Brain microvascular endothelial cell (primary cell): ENCODE measurements around the gene KCNMA1.
"Not testable (repeated sequence)": the region's sequence is repeated elsewhere in the genome, so short reads cannot be mapped to it uniquely, and the experiment has no call there.

Experiments used
- DNase-seq: peaks from one replicate; pipeline ENCODE4 v3.0.0-alpha.2; 2020
- H3K27ac ChIP-seq: fragments of 250-450 bp; sonication (Bioruptor Pico); 2 replicates; pipeline ENCODE4 v1.5.1; 2020; ENCODE audit warnings: mild to moderate bottlenecking, moderate library complexity
- H3K27me3 ChIP-seq: fragments of 250-450 bp; sonication (Bioruptor Pico); replicated peaks from 2 replicates; pipeline ENCODE4 v1.5.1; 2020; ENCODE audit warnings: mild to moderate bottlenecking
- H3K36me3 ChIP-seq: fragments of 250-450 bp; sonication (Bioruptor Pico); replicated peaks from 2 replicates; pipeline ENCODE4 v1.5.1; 2020; ENCODE audit warnings: mild to moderate bottlenecking
- H3K4me3 ChIP-seq: 2 replicates; pipeline ENCODE4 v1.5.1; 2011; ENCODE audit warnings: low read depth, mild to moderate bottlenecking, control low read depth, low read length, moderate library complexity
- CTCF ChIP-seq: IDR thresholded peaks from 2 replicates; pipeline ENCODE4 v1.5.1; 2011; ENCODE audit warnings: low read depth, mild to moderate bottlenecking, moderate library complexity, low read length, control low read depth, inconsistent platforms; ENCODE audit errors: missing control alignments
- in situ Hi-C: cut with HindIII; loops from 2 replicates; pipeline ENCODE4 v1.10.0; 2017; ENCODE audit warnings: low sequenced_read_pairs, low pct_ligation_motif_present

Gene KCNMA1

DNA sequence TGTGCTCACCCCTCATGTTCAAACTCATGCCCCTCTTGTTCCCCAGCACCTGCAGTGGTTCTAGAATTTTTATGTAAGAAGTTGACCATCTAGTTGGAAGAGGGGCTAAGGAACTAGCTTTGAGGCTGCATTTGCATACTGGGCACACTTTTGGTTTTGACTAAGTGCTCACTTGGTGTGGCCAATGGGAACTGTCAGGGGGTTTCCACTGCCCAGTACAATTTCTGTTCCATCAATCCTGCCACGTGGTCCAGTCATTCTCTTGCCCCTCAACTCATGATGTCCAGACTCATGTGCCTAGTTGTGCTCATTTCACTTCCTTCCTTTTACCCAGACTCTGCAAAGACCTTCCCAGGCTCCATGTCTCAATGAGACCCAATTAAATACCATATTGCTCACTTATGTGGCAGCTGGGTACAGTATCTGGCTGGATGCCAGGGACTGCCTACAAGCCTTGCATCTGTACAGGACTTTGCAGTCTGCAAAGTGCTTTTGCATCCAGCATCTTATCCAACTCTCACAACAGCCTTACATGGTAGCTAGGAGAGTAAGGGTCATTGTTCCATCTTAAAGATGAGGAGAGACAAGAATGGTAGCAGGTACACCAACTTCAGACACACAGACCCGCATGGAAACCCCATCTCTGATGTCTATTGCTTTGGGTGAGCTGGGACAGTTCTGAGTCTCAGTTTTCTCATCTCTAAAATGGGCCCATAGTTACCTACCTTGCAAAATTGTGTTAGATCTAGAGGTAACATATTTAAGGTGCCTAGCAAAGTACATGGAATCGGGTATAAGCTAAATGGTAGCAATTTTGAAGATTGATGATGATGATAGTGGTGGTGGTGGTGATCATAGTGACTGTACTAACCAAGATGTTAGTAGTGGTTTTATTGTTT lies 30.1 kb upstream of the KCNMA1 start:
- DNase-seq = no peak
- Histone ChIP-seq H3K27ac (no peak overlapping the region), H3K36me3 (no peaks in the 10 kb centered on the region), H3K27me3 (no peaks in the 10 kb centered on the region), H3K4me3 (no peak overlapping the region)
- in situ Hi-C loops = no loop called here
- TF ChIP-seq CTCF = no peak

DNA sequence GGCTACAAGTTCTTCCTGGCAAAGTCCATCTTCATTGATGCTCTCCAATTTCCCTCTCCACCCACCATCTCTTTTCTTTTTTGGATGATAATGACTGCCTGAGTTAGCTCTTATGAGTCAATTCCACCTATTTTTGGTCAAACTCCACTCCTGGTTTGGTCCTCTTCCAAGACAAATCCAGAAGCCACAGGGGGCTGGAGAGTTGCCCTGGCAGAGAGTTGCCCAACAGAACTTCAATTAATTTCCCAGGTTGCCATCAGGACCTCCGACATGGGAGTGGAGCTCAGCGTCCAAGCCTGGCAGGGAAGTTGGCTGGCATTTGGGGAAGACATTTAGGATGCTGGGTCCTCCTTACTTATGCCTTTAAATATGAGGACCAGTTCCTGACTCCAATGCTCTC lies 29.2 kb upstream of the KCNMA1 start:
- TF ChIP-seq CTCF = no peak
- no peak for DNase-seq
- in situ Hi-C loops = no loop called here

GRCh38 chr10:77664696-77665095 lies 27.1 kb upstream of the KCNMA1 start:
- no peaks in the 10 kb centered on the region for H3K27me3 ChIP-seq
- no peak for TF ChIP-seq CTCF
- H3K36me3 ChIP-seq = no peaks in the 10 kb centered on the region
- no peak overlapping the region for H3K27ac ChIP-seq
- no peak overlapping the region for H3K4me3 ChIP-seq
- in situ Hi-C loops = no loop called here
- DNase-seq = no peak

More for the DNA sequence above, 29.2 kb upstream of the KCNMA1 start:
- H3K4me3 ChIP-seq = no peak overlapping the region
- H3K27ac ChIP-seq = no peak overlapping the region
- H3K36me3 ChIP-seq = no peaks in the 10 kb centered on the region
- no peaks in the 10 kb centered on the region for H3K27me3 ChIP-seq

GRCh38 chr10:77664008-77664407 lies 26.4 kb upstream of the KCNMA1 start:
- in situ Hi-C loops = no loop called here
- DNase-seq = no peak
- Histone ChIP-seq H3K27me3 (no peaks in the 10 kb centered on the region), H3K36me3 (no peaks in the 10 kb centered on the region), H3K4me3 (no peak overlapping the region), H3K27ac (no peak overlapping the region)
- TF ChIP-seq CTCF = no peak

DNA sequence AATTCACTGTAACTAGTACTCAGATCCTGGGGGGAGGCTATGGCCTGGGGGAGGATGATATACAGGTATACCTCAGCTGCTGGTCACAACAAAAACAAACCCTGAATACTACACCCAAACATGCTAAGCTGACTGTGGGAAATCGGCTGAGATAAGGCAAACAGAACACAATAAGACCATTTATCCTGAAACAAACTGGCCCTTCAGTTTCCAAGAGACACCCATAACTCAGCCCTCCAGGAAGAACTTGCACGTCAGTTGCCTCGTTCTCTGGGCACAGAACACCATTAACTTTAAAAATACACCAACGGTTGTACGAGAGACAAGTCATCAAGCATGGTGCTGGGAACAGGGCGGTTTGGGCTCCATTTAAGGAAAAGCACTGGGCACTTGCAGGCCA lies 24.1 kb upstream of the KCNMA1 start:
- no peak for TF ChIP-seq CTCF
- H3K27ac ChIP-seq = no peak overlapping the region
- no peaks in the 10 kb centered on the region for H3K27me3 ChIP-seq
- no peaks in the 10 kb centered on the region for H3K36me3 ChIP-seq
- no peak overlapping the region for H3K4me3 ChIP-seq
- DNase-seq = no peak
- in situ Hi-C loops = no loop called here

DNA sequence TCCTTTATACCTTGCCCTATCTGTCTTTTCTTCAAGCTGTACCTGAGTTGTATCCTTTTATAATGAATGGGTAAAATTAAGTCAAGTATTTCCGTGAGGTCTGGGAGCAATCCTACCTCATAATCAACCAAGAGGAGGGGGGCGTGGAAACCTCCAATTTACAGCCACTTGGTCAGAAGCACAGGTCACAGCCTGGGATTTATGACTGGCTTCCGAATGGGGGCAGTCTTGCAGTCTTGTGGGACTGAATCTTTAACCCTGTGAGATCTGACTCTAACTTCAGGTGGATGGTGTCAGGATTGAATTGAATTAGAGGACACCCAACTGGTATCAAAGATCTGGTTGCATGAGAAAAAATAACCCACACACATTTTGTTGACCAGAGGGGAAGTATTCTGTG lies 23.5 kb upstream of the KCNMA1 start:
- in situ Hi-C loops = no loop called here
- H3K36me3 ChIP-seq = no peaks in the 10 kb centered on the region
- H3K4me3 ChIP-seq = no peak overlapping the region
- peak; percentile 16 for TF ChIP-seq CTCF
- H3K27ac ChIP-seq = no peak overlapping the region
- H3K27me3 ChIP-seq = no peaks in the 10 kb centered on the region
- DNase-seq = no peak

- H3K27me3 ChIP-seq, H3K4me3 ChIP-seq, H3K36me3 ChIP-seq, H3K27ac ChIP-seq, DNase-seq, in situ Hi-C loops: not testable (repeated sequence)
Observed at GRCh38 chr10:77659046-77659670, 21.6 kb upstream of the KCNMA1 start.
